PC-3 (cell line): ENCODE data around the gene CLMP.
"Not testable (repeated sequence)": the region's sequence is repeated elsewhere in the genome, so short reads cannot be mapped to it uniquely, and the experiment has no call there.

Experiments
- CTCF ChIP-seq: fragments of 300-600 bp; sonication (generic); conservative IDR thresholded peaks from 2 replicates; pipeline ENCODE4 v1.5.1; 2017; ENCODE audit warnings: antibody characterized with exemption, low read depth, mild to moderate bottlenecking, low read length
- EZH2 ChIP-seq: fragments of 300-600 bp; sonication (generic); IDR thresholded peaks from one replicate; pipeline ENCODE4 v1.6.1; 2017; ENCODE audit warnings: antibody characterized with exemption, mild to moderate bottlenecking, low read length; ENCODE audit not compliant: unreplicated experiment
- EZH2phosphoT487 ChIP-seq: fragments of 300-600 bp; sonication (generic); IDR thresholded peaks from 2 replicates; pipeline ENCODE4 v1.6.1; 2018; ENCODE audit warnings: mild to moderate bottlenecking, antibody characterized with exemption, low read length, borderline replicate concordance

GRCh38 chr11:123059041-123059920 is 135.8 kb downstream of the CLMP start:
- TF ChIP-seq CTCF, EZH2, EZH2phosphoT487: not testable (repeated sequence)
